NCI-H2107 (cell line): ENCODE results near the gene CYSTM1.
"Not testable (repeated sequence)": the region's sequence is repeated elsewhere in the genome, so short reads cannot be mapped to it uniquely, and the experiment has no call there.

ENCODE experiments used
- DNase-seq: peaks from one replicate; lab custom pipeline; 2025; lab: John Stamatoyannopoulos, UW

The CYSTM1 gene

GRCh38 chr5:140150201-140150600 is 24.8 kb upstream of the CYSTM1 start:
- DNase-seq = no peak

DNA sequence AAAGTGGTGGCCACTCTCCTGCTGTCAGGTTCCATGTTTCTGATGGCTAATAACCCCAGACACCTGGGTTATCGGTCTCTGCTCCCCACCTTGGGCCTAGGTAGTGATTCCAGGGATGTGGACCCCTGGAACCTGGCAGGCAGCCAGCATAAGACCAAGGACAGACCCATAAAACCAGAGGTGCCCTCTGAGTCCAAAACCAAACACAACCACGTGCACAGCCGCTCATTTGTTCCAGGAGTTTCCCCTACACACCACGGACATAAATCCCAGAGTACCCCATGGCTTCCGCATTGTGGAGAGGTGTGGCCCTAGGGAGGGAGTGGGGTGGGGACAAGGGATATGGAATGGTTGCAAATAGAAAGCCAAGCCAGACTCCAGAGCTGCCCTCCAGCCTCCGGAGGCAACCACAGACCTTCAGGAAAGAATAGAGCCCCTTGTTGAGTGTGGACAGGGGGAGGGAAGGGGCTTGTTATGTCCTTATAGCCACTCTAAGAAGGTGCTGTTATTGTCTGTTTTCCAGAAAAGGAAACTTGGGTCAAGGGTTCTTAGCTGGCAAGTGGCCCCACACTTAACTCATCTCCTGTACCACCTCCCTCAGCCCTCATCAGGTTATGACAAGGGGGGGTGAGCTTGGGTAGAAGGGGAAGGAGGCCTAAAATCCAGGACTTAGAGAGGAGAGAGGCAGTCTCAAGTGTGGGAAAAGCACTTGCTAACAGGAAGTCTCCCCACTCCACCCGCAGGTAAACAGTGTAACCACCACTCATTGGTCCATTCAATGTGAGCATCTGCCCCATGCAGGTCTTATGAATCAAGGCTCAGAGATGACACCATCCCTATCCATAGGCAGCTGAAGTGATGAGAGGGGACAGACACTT is 23.6 kb upstream of the CYSTM1 start:
- DNase-seq = no peak

- no peak for DNase-seq
These were observed 22.7 kb upstream of the CYSTM1 start for GRCh38 chr5:140152022-140152999.

- DNase-seq = no peak
These were observed 21.7 kb upstream of the CYSTM1 start for GRCh38 chr5:140153255-140153654.

GRCh38 chr5:140153905-140154304 is 21.1 kb upstream of the CYSTM1 start:
- no peak for DNase-seq

DNA sequence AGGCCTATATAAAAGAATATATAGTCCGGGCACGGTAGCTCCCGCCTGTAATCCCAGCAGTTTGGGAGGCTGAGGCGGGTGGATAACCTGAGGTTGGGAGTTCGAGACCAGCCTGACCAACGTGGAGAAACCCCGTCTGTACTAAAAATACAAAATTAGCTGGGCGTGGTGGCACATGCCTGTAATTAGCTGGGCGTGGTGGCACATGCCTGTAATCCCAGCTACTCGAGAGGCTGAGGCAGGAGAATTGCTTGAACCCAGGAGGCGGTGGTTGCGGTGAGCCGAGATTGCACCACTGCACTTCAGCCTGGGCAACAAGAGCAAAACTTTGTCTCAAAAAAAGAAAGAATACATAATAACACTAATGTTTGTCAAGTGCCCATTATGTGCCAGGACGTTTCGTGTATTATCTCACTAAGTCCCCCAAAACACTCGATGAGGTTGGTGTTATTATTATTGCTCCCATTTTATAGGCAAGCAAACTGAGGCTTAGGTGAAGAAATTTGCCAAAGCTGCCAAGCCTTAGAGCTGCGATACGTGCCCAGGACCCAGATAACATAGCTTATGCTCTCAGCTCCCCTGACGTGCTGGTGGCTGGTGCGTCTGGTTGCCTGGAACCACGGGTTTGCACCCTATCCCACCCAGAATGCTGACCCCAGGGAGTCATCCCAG is 20.1 kb upstream of the CYSTM1 start:
- not testable (repeated sequence) for DNase-seq

GRCh38 chr5:140157032-140157781 is 17.8 kb upstream of the CYSTM1 start:
- DNase-seq = no peak

DNA sequence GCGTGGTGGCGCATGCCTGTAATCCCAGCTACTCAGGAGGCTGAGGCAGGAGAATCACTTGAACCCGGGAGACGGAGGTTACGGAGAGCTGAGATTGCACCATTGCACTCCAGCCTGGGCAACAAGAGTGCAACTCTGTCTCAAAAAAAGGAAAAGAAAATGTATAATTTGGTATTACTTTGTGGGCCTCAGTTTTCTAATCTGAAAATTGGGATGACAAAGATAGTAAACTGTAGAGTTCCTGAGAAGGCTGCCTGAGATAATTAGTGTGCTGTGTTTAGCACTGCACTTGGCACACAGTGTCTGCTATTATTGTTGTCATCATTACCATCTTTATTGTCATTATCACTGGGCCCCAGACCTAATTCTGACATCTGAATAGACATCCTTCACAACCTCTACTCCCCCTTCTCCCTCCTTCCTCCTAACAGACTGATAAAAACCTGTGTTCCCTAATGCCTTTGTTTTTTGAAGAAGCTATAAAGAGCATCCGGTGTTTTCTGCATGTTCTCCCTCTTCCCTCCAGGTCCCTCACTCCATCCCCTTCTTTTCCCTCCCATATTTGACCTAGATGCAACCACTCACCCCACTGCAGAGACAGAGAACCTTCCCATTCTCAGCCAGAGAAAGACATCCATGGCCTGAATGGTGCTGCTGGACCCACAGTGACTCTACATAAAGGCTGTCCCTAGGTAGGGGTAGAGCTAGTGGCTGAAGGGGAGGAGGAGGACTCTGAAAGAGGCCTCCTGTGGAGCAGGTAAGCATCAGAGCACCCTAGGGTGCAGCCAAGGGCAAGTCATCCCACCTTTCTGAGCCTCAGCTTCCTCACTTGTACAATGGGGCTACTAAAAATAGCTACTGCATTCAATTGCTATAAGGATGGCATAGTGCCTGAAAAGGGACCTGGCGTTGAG is 15.7 kb upstream of the CYSTM1 start:
- DNase-seq = no peak

DNA sequence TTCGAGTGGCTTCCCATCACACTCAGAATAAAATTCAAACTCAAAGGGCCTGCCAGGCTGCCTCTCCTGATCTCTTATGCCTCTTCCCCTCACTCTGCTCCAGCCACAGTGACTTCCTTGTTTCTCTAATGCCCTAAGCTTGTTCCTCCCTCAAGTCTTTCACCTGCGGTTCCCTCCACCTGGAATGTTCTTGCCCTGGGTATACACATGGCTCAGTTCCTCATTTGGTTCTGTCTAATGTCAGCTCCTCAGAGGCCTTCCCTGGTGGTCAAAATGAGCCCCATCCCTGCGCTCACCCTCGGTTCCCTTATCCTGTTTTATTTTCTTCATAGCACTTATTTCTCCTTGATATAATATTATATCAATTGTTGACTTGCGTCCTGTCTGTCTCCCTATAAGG is 12.7 kb upstream of the CYSTM1 start:
- no peak for DNase-seq

DNA sequence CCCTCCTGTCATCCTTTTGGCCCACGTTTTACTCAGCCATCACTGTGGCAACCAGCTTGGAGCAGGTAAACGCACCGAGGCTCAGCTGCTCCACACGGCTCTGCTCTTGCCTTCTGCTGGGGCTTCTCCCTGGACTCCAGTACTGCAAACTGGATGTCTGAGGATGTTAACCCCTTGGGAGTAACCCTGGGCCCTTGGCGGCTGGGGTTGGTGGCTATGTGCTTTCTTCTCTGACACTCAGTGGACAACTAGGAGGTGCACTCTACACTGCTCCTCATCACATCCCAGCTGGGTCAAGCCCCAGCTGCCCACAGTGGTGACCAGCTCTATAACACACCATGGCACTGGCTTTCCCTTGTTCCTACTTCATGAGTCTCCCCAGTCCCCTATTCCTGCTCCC is 12.2 kb upstream of the CYSTM1 start:
- no peak for DNase-seq

- no peak for DNase-seq
These were observed 9.7 kb upstream of the CYSTM1 start for GRCh38 chr5:140165101-140165922.

DNA sequence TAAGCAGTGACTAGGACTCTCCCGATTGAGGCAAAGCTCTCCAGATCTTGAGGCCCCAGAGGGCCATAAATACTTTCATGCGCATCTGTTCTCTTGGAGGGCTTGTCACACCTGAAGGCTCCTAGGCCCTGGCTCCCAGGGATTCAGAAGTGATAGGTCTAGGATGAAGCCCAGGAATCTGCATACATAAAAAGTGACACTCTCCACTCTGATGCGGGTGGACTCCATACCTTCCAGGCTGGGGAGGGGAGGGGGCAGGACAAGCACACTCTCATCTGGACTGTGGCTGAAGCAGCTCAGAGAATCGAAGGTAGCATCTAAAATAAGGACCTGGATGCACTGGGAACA is 9.1 kb upstream of the CYSTM1 start:
- no peak for DNase-seq

DNA sequence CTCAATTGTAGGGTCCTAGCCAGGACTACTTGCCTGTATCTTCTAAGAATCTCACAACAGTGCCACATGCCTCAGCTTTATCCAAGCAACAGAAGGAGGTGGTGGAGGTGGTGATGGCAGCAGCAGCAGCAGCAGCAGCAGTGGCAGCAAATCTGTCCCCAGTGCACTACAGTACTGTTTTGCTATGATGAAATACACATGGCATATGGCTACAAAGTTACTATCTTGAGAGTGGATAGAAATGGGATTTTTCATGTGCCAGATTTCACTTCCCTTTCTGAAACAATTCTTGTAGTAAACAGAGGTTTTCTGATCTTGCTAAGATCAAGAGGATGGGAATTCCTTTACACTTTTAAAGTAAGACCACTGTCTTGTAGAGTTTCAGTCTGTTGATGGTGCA is 8.1 kb upstream of the CYSTM1 start:
- no peak for DNase-seq

DNA sequence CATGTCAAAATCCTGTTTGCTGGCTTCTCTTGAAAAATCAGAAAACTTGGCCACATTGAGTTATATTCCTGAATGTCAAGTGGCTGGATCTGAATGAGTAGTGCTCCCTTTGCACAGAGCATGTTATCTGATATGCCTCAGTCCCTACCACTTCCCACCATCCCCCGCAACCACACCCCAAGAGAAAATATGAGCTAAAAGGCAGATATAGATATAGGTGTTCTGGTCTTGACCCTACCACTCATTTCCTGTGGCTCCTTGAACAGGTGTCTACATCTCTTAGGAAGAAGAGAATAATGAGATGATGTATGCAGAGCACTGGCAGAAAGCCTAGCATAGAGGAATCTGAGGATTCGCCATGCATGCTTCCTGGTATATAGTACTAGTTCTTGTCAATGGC is 6.6 kb upstream of the CYSTM1 start:
- DNase-seq = no peak

DNA sequence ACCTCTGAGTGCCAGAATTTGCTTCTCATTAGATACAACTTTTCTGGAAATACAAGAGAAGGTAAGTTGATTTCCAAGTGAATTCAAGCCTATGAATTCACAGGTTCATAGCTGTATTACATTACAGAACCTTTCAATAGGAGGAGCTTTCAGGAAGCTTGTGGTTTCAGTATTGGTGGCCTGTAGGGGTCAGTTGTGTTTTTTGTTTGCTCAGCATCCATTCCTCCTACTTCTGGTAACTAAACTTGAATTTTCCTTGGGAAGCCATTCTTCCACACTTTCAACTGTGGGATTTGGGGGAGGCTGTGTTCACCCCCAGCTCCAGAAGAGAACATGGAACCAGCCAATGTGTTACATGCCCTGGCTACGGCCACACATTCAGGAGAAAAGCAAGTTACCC is 5.6 kb upstream of the CYSTM1 start:
- no peak for DNase-seq

GRCh38 chr5:140172483-140172882 is 2.5 kb upstream of the CYSTM1 start:
- no peak for DNase-seq

- DNase-seq = no peak
These were observed 974 bp upstream of the CYSTM1 start for GRCh38 chr5:140174014-140174413.

GRCh38 chr5:140175367-140176030 is 511 bp downstream of the CYSTM1 start:
- no peak for DNase-seq

DNA sequence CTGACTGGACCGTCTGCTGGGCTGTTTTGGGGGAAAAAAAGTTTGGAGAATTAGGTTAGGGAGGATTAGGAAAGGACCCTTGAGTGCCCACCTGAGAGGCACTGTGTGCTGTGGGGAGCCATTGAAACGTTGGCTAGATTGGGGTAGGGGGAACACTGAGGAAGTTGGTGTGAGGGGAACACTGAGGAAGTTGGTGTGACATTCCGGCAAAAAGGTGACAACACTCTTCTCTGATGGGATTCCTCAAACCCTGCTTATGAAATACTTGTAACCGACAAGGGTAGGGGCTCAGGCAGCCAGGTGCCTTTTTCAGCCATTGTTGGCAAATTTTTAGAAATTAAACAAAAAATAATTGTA is 1.0 kb downstream of the CYSTM1 start:
- DNase-seq = no peak
